Testis (tissue), 3 donors: ENCODE data around the gene GRK4. TPM values are rescaled to one million over a fixed set of nuclear protein-coding genes. Genes with fewer than 3 reads are reported as not detected.

Experiments
- DNase-seq: peaks from one replicate; pipeline ENCODE4 v3.0.0-alpha.2; 2019
- H3K27ac ChIP-seq, 2 donors: fragments of 200-600 bp; sonication (generic); one replicate each; pipeline ENCODE4 v1.5.1; 2019
- H3K27me3 ChIP-seq: fragments of 200-600 bp; sonication (generic); one replicate; pipeline ENCODE4 v1.5.1; 2019
- H3K36me3 ChIP-seq: fragments of 200-600 bp; sonication (generic); one replicate; pipeline ENCODE4 v1.5.1; 2017; ENCODE audit warnings: low read depth; ENCODE audit errors: missing control alignments
- H3K4me1 ChIP-seq: fragments of 200-600 bp; sonication (generic); one replicate; pipeline ENCODE4 v1.5.1; 2019
- H3K4me3 ChIP-seq, 2 donors: fragments of 200-600 bp; sonication (generic); one replicate each; pipeline ENCODE4 v1.5.1; 2017 to 2019
- H3K9me3 ChIP-seq: fragments of 200-600 bp; sonication (generic); one replicate; pipeline ENCODE4 v1.5.1; 2017
- POLR2A ChIP-seq: fragments of 450-650 bp; IDR thresholded peaks from one replicate; pipeline ENCODE4 v1.6.1; 2017; ENCODE audit warnings: antibody characterized with exemption, mild to moderate bottlenecking, moderate library complexity
- WGBS, 2 donors: methylation state at CpG; one replicate each; pipeline ENCODE4 v1.1.5; 2018; 5-methylcytosine and 5-hydroxymethylcytosine counted together
- intact Hi-C: fragments of 100-400 bp; cut with DNase I; formaldehyde crosslinking; loops from one replicate; pipeline ENCODE4 v1.15.1; 2023; ENCODE audit warnings: low total_unique reads
- polyA plus RNA-seq: library from polyadenylated mRNA; stranded (reverse); fragments of 350-450 nt; fragmentation: Illumina TruSeq; extraction: RNeasy Lipid Tissue Mini Kit (QIAGEN cat#74804); gene quantifications from one replicate; pipeline ENCODE4 v1.2.3, GENCODE V29; 2014; ENCODE audit warnings: low read depth, low replicate concordance; ENCODE audit not compliant: insufficient read depth
- total RNA-seq, 2 donors: library from RNA; depleted of rRNA; stranded (reverse); fragments of >200 nt; gene quantifications; one replicate each; pipeline ENCODE4 v1.2.3, GENCODE V29; 2016
- TF ChIP-seq, protein P1 (sequence below), 3 experiments: fragments of 450-650 bp in 2 of 3; fragments of 200-600 bp in 1 of 3; sonication (generic) in 1 of 3; IDR thresholded peaks; one replicate each; pipeline ENCODE4 v1.5.1; 2016 to 2019; ENCODE audit warnings: antibody characterized with exemption in 3 of 3, mild to moderate bottlenecking in 2 of 3, moderate library complexity in 1 of 3

GRK4 gene
- total and polyA plus RNA-seq, 3 donors from 2014 or later: 33.8 to 106 (median 73.0) TPM

DNA sequence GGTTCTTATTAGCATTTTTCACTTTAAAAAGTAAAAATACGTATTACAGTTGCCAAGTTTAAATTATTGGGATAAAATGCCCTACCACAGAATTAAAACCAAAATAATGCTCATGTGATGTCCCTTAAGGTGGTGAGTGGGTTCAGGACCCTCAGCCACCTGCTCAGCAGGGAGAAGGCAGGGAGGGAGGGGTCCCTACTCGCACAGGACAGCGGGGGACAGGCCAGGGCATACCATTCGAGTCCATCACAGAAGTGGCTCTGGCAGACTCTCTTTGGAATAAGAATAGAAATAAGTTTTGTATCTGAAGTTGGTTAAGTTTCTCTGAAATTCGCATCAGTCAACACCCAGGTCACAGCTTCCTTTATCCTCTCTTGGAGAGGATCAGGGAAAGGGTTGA lies 37.9 kb upstream of the GRK4 start:
- 92 to 94% methylated on average over 5 of the region's 5 CpGs for WGBS, 2 donors
- DNase-seq: no peak
- Histone ChIP-seq H3K4me3 (no peak overlapping the region), H3K9me3 (no peaks in the 10 kb centered on the region), H3K36me3 (no peaks in the 10 kb centered on the region), H3K27ac (no peak overlapping the region), H3K4me1 (no peaks in the 10 kb centered on the region), H3K27me3 (no peaks in the 10 kb centered on the region)
- intact Hi-C loops: no loop called here
- no peak for TF ChIP-seq POLR2A
- TF ChIP-seq, protein P1, sequence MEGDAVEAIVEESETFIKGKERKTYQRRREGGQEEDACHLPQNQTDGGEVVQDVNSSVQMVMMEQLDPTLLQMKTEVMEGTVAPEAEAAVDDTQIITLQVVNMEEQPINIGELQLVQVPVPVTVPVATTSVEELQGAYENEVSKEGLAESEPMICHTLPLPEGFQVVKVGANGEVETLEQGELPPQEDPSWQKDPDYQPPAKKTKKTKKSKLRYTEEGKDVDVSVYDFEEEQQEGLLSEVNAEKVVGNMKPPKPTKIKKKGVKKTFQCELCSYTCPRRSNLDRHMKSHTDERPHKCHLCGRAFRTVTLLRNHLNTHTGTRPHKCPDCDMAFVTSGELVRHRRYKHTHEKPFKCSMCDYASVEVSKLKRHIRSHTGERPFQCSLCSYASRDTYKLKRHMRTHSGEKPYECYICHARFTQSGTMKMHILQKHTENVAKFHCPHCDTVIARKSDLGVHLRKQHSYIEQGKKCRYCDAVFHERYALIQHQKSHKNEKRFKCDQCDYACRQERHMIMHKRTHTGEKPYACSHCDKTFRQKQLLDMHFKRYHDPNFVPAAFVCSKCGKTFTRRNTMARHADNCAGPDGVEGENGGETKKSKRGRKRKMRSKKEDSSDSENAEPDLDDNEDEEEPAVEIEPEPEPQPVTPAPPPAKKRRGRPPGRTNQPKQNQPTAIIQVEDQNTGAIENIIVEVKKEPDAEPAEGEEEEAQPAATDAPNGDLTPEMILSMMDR (IDR thresholded peaks at IDR 0.05): no peak

DNA sequence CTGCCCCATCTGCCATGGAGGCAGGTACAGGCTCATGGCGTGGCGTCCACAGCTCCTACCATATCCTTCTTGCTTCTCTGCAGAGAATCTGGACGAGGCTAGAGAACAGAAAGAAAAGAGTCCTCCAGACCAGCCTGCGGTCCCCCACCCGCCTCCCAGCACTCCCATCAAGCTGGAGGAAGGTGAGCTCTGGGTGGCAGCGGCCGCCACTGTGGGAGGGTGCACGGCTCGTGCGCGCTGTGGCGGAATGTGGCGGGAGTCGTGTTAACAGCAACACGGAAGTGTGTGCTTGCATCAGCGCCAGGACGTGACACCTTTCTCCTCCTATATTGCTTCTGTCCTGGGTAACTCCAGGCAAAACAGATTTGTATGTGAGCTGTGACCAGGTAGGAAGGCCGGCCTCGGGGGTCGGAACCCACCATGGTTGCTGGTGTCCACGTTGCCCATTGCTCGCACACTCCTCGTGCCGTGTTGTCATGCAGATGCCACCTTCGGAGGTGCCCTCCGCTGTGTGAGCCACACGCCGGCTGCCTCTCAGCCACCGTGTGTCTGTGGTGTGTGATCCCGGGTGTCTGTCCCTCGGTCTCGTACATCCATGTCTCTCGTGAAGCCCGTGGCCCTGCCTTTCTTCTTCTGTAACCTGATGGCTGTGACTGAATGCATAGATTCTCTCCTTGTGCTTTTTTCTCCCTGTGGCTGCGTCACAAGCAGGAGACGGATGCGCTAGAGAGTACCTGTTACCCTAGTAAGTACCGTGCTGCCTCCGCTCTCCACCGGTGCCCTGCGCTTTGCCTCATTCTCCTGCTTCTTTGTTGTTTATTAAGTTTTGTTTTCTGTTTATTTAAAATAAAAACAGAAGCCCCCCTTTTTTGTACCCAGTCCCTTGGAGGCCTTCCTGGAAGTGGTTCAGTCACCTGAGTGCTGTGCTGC lies 37.2 kb upstream of the GRK4 start:
- no peak for DNase-seq
- H3K36me3 ChIP-seq: no peaks in the 10 kb centered on the region

DNA sequence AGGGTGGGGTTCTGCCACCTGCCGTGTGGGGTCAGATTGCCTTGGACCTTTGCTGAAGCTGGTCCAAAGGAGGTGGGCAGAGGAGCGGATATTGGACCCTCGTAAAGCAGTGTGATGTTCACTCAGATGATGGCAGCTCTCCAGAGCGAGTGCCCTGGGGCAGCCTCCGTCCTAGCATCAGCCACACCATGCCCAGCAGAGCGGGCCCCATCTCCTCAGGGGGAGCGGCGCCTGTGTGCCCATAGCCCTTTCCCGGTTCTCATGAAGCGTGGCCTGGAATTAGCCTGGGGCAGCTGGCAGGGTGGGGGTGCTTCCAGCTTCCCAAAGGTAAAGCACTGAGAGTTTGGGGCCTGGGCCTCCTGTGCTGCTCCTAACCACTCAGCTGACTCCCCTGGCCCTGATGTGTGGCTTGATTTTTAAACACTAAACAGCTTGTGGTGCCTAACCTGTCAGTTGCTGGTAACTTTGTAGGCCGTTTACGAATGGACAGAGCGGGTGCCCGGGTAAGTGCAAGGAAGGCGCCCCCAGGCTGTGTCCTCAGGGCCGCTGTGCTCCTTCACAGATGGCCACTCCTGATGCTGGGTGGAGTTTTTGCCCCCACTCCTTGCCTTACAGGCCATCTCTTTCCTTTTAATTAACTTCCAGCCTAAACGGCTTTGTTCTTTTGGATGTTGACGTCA lies 36.2 kb upstream of the GRK4 start:
- intact Hi-C loops: no loop called here
- Histone ChIP-seq H3K9me3 (no peaks in the 10 kb centered on the region), H3K4me1 (no peaks in the 10 kb centered on the region), H3K27me3 (no peaks in the 10 kb centered on the region), H3K27ac (no peak overlapping the region), H3K4me3 (no peak overlapping the region), H3K36me3 (no peaks in the 10 kb centered on the region)
- 95% methylated on average over 8 to 16 of the region's 18 CpGs for WGBS, 2 donors
- DNase-seq: no peak
- no peak for TF ChIP-seq POLR2A
- TF ChIP-seq, protein P1 (IDR thresholded peaks at IDR 0.05): no peak

More for the DNA sequence above, 37.2 kb upstream of the GRK4 start:
- Histone ChIP-seq H3K4me1 (no peaks in the 10 kb centered on the region), H3K27ac (no peak overlapping the region), H3K4me3 (no peak overlapping the region), H3K27me3 (no peaks in the 10 kb centered on the region), H3K9me3 (no peaks in the 10 kb centered on the region)
- no peak for TF ChIP-seq POLR2A
- TF ChIP-seq, protein P1 (IDR thresholded peaks at IDR 0.05): no peak
- intact Hi-C loops: no loop called here
- 92 to 93% methylated on average over 39 to 41 of the region's 41 CpGs for WGBS, 2 donors

DNA sequence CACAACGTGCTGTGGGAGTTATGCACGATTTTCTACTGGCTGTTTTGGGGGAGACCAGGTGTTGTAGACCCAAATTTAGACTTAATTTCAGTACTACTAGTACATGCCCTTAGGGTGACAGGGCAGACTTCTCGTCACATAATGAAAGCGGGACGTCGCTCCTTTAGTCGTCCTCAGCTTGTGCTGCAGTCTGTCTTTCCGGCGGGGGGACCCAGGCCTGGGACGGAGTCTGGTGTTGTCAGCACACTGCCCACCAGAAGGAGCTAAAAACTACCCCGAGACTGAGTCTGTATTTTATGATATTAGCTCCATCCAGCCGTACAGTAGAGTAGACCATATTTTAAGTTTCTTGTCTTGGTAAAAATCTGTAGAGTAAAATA lies 35.7 kb upstream of the GRK4 start:
- intact Hi-C loops: no loop called here
- Histone ChIP-seq H3K36me3 (no peaks in the 10 kb centered on the region), H3K4me3 (no peak overlapping the region), H3K9me3 (no peaks in the 10 kb centered on the region), H3K27me3 (no peaks in the 10 kb centered on the region), H3K27ac (no peak overlapping the region), H3K4me1 (no peaks in the 10 kb centered on the region)
- 91 to 95% methylated on average over 12 of the region's 12 CpGs for WGBS, 2 donors
- TF ChIP-seq POLR2A: no peak
- TF ChIP-seq, protein P1 (IDR thresholded peaks at IDR 0.05): no peak
- no peak for DNase-seq
